PC-9 (cell line): ENCODE results near the gene GCK. TPM values are rescaled to one million over a fixed set of nuclear protein-coding genes. Genes with fewer than 3 reads are reported as not detected.

ENCODE experiments used
- BruUV-seq: library from RNA; stranded (reverse); fragments of 400-500 nt; replicated peaks from 2 replicates; lab custom pipeline; 2021; lab: Mats Ljungman, UMichigan
- CTCF ChIA-PET: fragments of 300-600 bp; sonication (Branson Sonifier 250); formaldehyde crosslinking; loops from one replicate; lab custom pipeline; 2022; ENCODE audit warnings: antibody characterized with exemption; lab: Charles Lee
- POLR2A ChIA-PET: fragments of 300-600 bp; sonication (Branson Sonifier 250); formaldehyde crosslinking; loops from one replicate; lab custom pipeline; 2022; ENCODE audit warnings: antibody characterized with exemption; ENCODE audit not compliant: unreplicated experiment; lab: Charles Lee
- DNase-seq, 2 experiments: peaks; one replicate each; pipeline versions ENCODE4 v3.0.0 to v3.0.0-alpha.2; 2015 to 2022; ENCODE audit warnings: mixed read lengths in 1 of 2
- H2AFZ ChIP-seq: fragments of 200-600 bp; sonication (generic); 2 replicates; pipeline ENCODE4 v1.8.1; 2017; ENCODE audit warnings: antibody characterized with exemption
- H3F3A ChIP-seq: fragments of 200-600 bp; sonication (generic); 2 replicates; pipeline ENCODE4 v1.8.1; 2017; ENCODE audit warnings: antibody characterized with exemption, mild to moderate bottlenecking, low read depth; ENCODE audit not compliant: insufficient read depth
- H3K27ac ChIP-seq: fragments of 200-600 bp; sonication (generic); 2 replicates; pipeline ENCODE4 v1.6.1; 2016; ENCODE audit warnings: mixed run types
- H3K27me3 ChIP-seq: fragments of 200-600 bp; sonication (generic); 2 replicates; pipeline ENCODE4 v1.6.1; 2016; ENCODE audit warnings: low read depth, mixed run types; ENCODE audit not compliant: insufficient read depth
- H3K36me3 ChIP-seq: fragments of 200-600 bp; sonication (generic); 2 replicates; pipeline ENCODE4 v1.6.1; 2016; ENCODE audit warnings: low read depth, mixed run types
- H3K4me1 ChIP-seq: fragments of 200-600 bp; sonication (generic); replicated peaks from 2 replicates; pipeline ENCODE4 v1.6.1; 2016; ENCODE audit warnings: mixed run types; ENCODE audit not compliant: insufficient read depth
- H3K4me2 ChIP-seq: fragments of 200-600 bp; sonication (generic); 2 replicates; pipeline ENCODE4 v1.6.1; 2017; ENCODE audit warnings: mixed run types
- H3K4me3 ChIP-seq: fragments of 200-600 bp; sonication (generic); 2 replicates; pipeline ENCODE4 v1.6.1; 2016; ENCODE audit warnings: mixed run types
- H3K79me2 ChIP-seq: fragments of 200-600 bp; sonication (generic); 2 replicates; pipeline ENCODE4 v1.6.1; 2017; ENCODE audit warnings: low read depth, mixed run types
- H3K9me2 ChIP-seq: fragments of 200-600 bp; sonication (generic); 2 replicates; pipeline ENCODE4 v1.8.1; 2017; ENCODE audit warnings: mild to moderate bottlenecking; ENCODE audit not compliant: insufficient read depth
- H3K9me3 ChIP-seq: fragments of 200-600 bp; sonication (generic); 2 replicates; pipeline ENCODE4 v1.8.1; 2016; ENCODE audit warnings: low read depth; ENCODE audit not compliant: insufficient read depth
- H4K20me1 ChIP-seq: fragments of 200-600 bp; sonication (generic); 2 replicates; pipeline ENCODE4 v1.8.1; 2017; ENCODE audit not compliant: insufficient read depth
- CTCF ChIP-seq: fragments of 200-600 bp; sonication (generic); conservative IDR thresholded peaks from 2 replicates; pipeline ENCODE4 v1.6.1; 2017; ENCODE audit warnings: mixed run types, antibody characterized with exemption, mild to moderate bottlenecking, moderate library complexity
- EZH2 ChIP-seq: fragments of 200-600 bp; sonication (generic); IDR thresholded peaks from 2 replicates; pipeline ENCODE4 v1.8.0; 2017; ENCODE audit warnings: antibody characterized with exemption, low read depth
- intact Hi-C: fragments of 100-400 bp; cut with micrococcal nuclease; formaldehyde crosslinking; loops from one replicate; pipeline ENCODE4 v1.10.0; 2022; ENCODE audit not compliant: unreplicated experiment
- total RNA-seq: library from RNA; stranded (reverse); gene quantifications from 2 replicates; pipeline ENCODE4 v1.2.3, GENCODE V29; 2021

The GCK gene
- total RNA-seq, 1 experiment from 2014 or later = not detected

- no peaks in the 10 kb centered on the region for H3K9me3 ChIP-seq
- H3K4me1 ChIP-seq = 0 out of 2 replicates have a peak, but pooled peaks cover 7% of the 10 kb centered on the region
- H3K79me2 ChIP-seq = no peaks in the 10 kb centered on the region
- intact Hi-C loops = no loop called here
- H3K27ac ChIP-seq = no peak overlapping the region
- no peak overlapping the region for H3K4me2 ChIP-seq
- POLR2A ChIA-PET = interaction anchor here (0.5 to 0.7 kb wide), 2 partner anchors 29 to 66 kb away, joined by 3 to 11 read pairs; no protein-coding TSS in a partner anchor
- H2AFZ ChIP-seq = no peak overlapping the region
- no peak overlapping the region for H3K4me3 ChIP-seq
- peaks cover 5% of the 10 kb centered on the region; the same call in 1 of the 2 replicates for H3F3A ChIP-seq
- CTCF ChIA-PET = interaction anchor here (0.6 to 0.7 kb wide), 3 partner anchors 29 to 859 kb away, joined by 4 to 6 read pairs (median 5); no protein-coding TSS in a partner anchor
- DNase-seq = peak in 1 of 2 experiments; percentile 41
- no peaks in the 10 kb centered on the region for H3K27me3 ChIP-seq
- TF ChIP-seq EZH2 (no peak), CTCF (no peak)
- H3K36me3 ChIP-seq = no peaks in the 10 kb centered on the region
- H4K20me1 ChIP-seq = no peaks in the 10 kb centered on the region
- H3K9me2 ChIP-seq = no peaks in the 10 kb centered on the region
- no TSS peak for BruUV-seq
These were observed 84.1 kb downstream of the GCK start for GRCh38 chr7:44104860-44105771.

GRCh38 chr7:44103923-44104859, 85.0 kb downstream of the GCK start, which contains the start of gene AEBP1:
Gene AEBP1, plus strand, starts transcription at chr7:44104345. Its CDS starts 321 bp downstream, at chr7:44104666.
- no peaks in the 10 kb centered on the region for H3K9me2 ChIP-seq
- no peaks in the 10 kb centered on the region for H3K36me3 ChIP-seq
- H2AFZ ChIP-seq = no peak within 1 kb of the TSS
- no peaks in the 10 kb centered on the region for H3K27me3 ChIP-seq
- H3K4me1 ChIP-seq = 0 out of 2 replicates have a peak, but pooled peaks cover 7% of the 10 kb centered on the region
- H3K9me3 ChIP-seq = no peaks in the 10 kb centered on the region
- ChIA-PET CTCF (no interaction called here), POLR2A (no interaction called here)
- no peak within 1 kb of the TSS for H3K4me2 ChIP-seq
- H3K79me2 ChIP-seq = no peaks in the 10 kb centered on the region
- BruUV-seq = no TSS peak
- H3F3A ChIP-seq = peaks cover 5% of the 10 kb centered on the region; the same call in 1 of the 2 replicates
- no peak for TF ChIP-seq EZH2
- TF ChIP-seq CTCF = no peak
- no peak within 1 kb of the TSS for H3K27ac ChIP-seq
- H4K20me1 ChIP-seq = no peaks in the 10 kb centered on the region
- H3K4me3 ChIP-seq = no peak within 1 kb of the TSS
- intact Hi-C loops = no loop called here
- no peak for DNase-seq

GRCh38 chr7:44103566-44103922, 85.7 kb downstream of the GCK start:
- no peak overlapping the region for H2AFZ ChIP-seq
- BruUV-seq = no TSS peak
- H4K20me1 ChIP-seq = no peaks in the 10 kb centered on the region
- no peak overlapping the region for H3K4me2 ChIP-seq
- 0 out of 2 replicates have a peak, but pooled peaks cover 7% of the 10 kb centered on the region for H3K4me1 ChIP-seq
- DNase-seq = no peak
- no peak overlapping the region for H3K4me3 ChIP-seq
- CTCF ChIA-PET = no interaction called here
- intact Hi-C loops = no loop called here
- H3K9me2 ChIP-seq = no peaks in the 10 kb centered on the region
- TF ChIP-seq CTCF (no peak), EZH2 (no peak)
- no peaks in the 10 kb centered on the region for H3K9me3 ChIP-seq
- H3K27me3 ChIP-seq = no peaks in the 10 kb centered on the region
- peaks cover 5% of the 10 kb centered on the region; the same call in 1 of the 2 replicates for H3F3A ChIP-seq
- no peak overlapping the region for H3K27ac ChIP-seq
- H3K79me2 ChIP-seq = no peaks in the 10 kb centered on the region
- POLR2A ChIA-PET = no interaction called here
- H3K36me3 ChIP-seq = no peaks in the 10 kb centered on the region
